Ectodermal cell (in vitro differentiated cells): ENCODE data around the gene RNASE12.

Source experiments
- H3K27ac ChIP-seq: 2 replicates; pipeline ENCODE4 v1.7.0; 2013; ENCODE audit warnings: mild to moderate bottlenecking, low read depth, low read length; ENCODE audit not compliant: insufficient read depth, poor library complexity, severe bottlenecking
- H3K27me3 ChIP-seq: 2 replicates; pipeline ENCODE4 v1.7.0; 2013; ENCODE audit warnings: mild to moderate bottlenecking, low read length; ENCODE audit not compliant: insufficient read depth, control insufficient read depth, poor library complexity, severe bottlenecking
- H3K36me3 ChIP-seq: one replicate; pipeline ENCODE4 v1.7.0; 2013; ENCODE audit warnings: low read length; ENCODE audit not compliant: control insufficient read depth, insufficient read depth
- H3K4me1 ChIP-seq: one replicate; pipeline ENCODE4 v1.7.0; 2013; ENCODE audit warnings: low read length; ENCODE audit not compliant: control insufficient read depth, insufficient read depth
- H3K4me3 ChIP-seq: 2 replicates; pipeline ENCODE4 v1.7.0; 2013; ENCODE audit warnings: low read depth, low read length, control low read depth; ENCODE audit not compliant: insufficient read depth
- H3K9me3 ChIP-seq: 2 replicates; pipeline ENCODE4 v1.7.0; 2013; ENCODE audit warnings: mild to moderate bottlenecking, low read length, moderate library complexity; ENCODE audit not compliant: control insufficient read depth
- WGBS, 2 experiments: methylation state at CpG; one replicate each; pipeline ENCODE4 v1.1.7; 2013; ENCODE audit warnings: missing lambda C conversion rate in 2 of 2; 5-methylcytosine and 5-hydroxymethylcytosine counted together

RNASE12 gene

DNA sequence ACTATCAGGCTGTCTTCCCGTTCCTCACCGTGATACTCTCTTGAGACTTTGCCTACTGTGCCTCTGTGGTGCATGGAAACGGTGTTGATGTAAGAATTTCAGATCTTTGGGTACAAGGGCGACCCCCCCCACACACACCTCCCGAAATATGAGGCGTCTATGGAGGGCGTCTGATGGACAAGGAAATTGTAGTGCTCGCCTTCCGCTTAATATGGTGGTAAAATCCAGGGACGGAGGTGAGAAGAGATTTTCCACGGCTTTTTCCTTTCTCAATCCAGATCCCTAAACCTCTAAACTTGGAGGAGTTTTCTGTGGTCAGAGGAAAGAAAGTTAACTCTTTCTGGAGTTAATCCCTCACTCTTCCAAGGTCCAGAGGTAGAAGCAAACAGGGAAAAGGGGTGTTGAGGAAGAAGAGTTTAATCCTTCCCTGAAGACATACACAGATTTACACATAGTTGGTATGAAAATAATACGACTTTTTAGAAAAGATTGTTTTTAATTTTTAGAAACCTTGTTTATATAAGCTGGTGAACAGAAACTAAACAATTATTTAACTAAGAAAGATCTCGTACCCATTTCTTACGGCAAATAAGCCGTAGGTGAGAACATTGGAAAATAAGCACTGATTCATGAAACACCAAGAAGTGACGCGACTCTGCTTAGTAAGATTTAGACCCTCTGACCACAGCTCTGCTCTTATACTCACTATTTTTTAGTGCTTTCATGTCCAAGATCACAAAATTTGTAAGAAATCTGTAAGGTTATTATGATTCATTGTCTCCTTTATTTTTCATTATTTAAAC is 23.1 kb upstream of the RNASE12 start:
- Histone ChIP-seq H3K4me1 (no peaks in the 10 kb centered on the region), H3K4me3 (peak overlapping the region; percentile 80), H3K27me3 (no peaks in the 10 kb centered on the region), H3K27ac (peak overlapping the region; percentile 26), H3K9me3 (no peaks in the 10 kb centered on the region), H3K36me3 (no peaks in the 10 kb centered on the region)
- 27 to 29% methylated on average over 13 to 17 of the region's 17 CpGs for WGBS, 2 experiments

DNA sequence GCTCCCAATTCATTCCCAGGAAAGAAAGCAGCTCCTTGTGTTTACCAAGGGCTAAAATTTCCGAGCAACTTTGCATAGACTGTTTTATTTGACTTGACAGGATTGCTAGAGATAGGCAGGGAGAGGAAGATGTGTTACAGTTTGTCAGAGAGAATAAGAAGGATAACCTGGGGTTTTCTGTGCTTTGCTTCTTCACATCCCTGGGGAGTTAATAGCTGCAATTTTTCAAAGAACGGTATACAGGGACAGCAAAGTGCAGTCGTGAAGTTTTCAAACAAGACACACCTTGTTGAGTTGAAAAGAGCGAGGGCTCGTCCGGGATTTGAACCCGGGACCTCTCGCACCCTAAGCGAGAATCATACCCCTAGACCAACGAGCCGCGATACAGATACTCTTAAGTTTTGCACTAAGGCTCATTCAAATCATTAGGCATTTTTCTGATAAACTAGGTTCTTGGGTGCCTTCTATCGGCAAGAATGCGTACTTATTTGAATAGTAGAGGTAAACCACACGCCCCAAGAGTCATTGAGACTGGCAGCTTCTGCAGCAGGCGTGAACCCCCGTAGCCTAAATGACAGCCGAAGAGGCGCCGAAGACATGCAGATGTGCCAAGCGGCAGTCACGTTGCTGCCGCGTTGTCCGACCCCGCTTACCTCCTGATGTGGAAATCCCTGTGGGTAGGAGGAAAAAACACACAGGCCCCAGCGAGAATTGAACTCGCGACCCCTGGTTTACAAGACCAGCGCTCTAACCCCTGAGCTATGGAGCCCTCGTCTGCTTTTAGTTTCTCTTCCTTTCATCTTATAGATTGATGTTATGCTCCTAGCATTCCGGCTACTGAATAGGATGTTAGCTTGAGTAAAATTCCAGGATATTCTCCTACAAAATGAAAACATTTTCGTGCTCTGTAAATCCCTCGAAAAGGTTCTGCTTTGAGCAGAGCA is 22.2 kb upstream of the RNASE12 start:
- H3K36me3 ChIP-seq = no peaks in the 10 kb centered on the region

DNA sequence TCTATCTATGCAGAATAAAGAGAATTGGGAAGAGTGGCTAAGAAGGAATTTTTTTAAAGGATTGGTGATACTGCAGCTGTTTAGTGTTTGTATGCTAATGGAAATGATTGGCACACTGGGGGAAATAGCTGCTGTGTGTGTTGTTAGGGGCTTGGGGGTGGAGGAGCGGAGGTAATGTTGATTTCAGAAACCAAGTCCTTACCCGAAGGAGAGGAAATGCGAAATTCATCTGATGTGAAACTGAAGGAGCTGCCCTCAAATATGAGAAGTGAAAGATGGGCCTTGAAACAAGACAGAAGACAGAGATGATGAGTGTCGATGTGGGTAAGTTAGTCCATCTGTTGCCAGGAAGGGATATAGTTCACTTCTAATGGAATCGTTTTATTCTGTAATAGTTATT is 21.2 kb upstream of the RNASE12 start:
- H3K4me1 ChIP-seq = no peaks in the 10 kb centered on the region
- H3K27me3 ChIP-seq = no peaks in the 10 kb centered on the region
- WGBS, 2 experiments = 88% methylated on average over 5 of the region's 5 CpGs
- no peak overlapping the region for H3K4me3 ChIP-seq
- no peak overlapping the region for H3K27ac ChIP-seq
- no peaks in the 10 kb centered on the region for H3K9me3 ChIP-seq
- no peaks in the 10 kb centered on the region for H3K36me3 ChIP-seq

More for the DNA sequence above, 22.2 kb upstream of the RNASE12 start:
- Histone ChIP-seq H3K27ac (no peak overlapping the region), H3K4me1 (no peaks in the 10 kb centered on the region), H3K4me3 (peak overlapping the region; percentile 80), H3K27me3 (no peaks in the 10 kb centered on the region), H3K9me3 (no peaks in the 10 kb centered on the region)
- WGBS, 2 experiments = 1 to 2% methylated on average over 34 of the region's 34 CpGs

DNA sequence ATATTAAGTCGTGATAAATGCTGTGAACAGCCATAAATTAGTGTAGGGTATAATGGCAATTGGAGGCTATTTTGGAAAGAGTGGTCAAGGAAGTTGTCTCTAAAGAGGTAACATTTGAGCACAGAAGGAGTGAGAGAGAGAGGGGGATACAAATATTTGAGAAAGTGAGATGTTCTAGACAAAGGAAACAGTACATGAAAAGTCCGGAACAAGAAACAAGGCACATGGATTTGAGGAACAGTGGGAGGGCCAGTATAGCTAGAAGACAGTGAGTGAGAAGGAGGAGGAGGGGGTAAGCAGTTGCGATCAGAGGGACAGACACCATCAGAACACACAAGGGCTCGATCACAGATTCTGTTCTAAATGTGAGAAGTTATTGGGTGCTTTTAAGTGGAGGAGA is 20.1 kb upstream of the RNASE12 start:
- Histone ChIP-seq H3K36me3 (no peaks in the 10 kb centered on the region), H3K27ac (no peak overlapping the region), H3K4me1 (no peaks in the 10 kb centered on the region), H3K4me3 (no peak overlapping the region), H3K9me3 (no peaks in the 10 kb centered on the region), H3K27me3 (no peaks in the 10 kb centered on the region)
- 84 to 86% methylated on average over 4 of the region's 4 CpGs for WGBS, 2 experiments

DNA sequence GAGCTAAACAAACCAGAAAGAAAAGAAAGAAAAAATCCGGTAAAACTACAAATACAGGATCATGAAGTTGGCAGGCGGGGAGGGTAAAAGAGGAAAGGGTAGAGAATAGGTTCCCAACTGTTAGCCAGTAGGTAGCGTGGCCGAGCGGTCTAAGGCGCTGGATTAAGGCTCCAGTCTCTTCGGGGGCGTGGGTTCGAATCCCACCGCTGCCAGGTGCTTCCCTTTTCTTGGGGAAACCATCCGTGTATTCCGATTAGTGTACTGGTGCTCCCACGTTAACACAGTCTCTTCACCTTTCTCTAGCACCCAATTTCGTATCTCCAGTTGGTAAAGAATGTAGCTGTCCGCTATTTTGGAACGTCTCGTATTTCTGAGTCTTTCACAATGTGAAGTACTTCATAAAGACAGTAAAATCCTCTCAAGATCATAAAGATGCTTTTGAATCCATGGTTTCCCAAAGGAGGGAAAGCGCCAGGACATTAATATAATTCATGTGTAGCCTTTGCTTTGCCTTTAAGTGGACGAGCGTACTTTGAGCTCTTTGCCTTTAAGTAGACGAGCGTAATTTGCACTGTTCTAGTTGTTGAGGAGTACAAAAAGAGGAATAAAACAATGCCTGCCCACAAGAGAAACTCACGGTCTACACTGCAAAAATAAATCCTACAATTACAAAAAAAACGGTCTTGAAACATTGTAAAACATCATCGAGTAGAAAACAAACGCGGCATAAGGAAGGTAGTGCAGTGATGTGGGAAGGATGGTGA is 19.0 kb upstream of the RNASE12 start:
- no peaks in the 10 kb centered on the region for H3K36me3 ChIP-seq
- H3K4me1 ChIP-seq = no peaks in the 10 kb centered on the region
- H3K9me3 ChIP-seq = no peaks in the 10 kb centered on the region
- H3K4me3 ChIP-seq = peak overlapping the region; percentile 86
- WGBS, 2 experiments = 22 to 27% methylated on average over 26 of the region's 27 CpGs
- no peak overlapping the region for H3K27ac ChIP-seq
- no peaks in the 10 kb centered on the region for H3K27me3 ChIP-seq

DNA sequence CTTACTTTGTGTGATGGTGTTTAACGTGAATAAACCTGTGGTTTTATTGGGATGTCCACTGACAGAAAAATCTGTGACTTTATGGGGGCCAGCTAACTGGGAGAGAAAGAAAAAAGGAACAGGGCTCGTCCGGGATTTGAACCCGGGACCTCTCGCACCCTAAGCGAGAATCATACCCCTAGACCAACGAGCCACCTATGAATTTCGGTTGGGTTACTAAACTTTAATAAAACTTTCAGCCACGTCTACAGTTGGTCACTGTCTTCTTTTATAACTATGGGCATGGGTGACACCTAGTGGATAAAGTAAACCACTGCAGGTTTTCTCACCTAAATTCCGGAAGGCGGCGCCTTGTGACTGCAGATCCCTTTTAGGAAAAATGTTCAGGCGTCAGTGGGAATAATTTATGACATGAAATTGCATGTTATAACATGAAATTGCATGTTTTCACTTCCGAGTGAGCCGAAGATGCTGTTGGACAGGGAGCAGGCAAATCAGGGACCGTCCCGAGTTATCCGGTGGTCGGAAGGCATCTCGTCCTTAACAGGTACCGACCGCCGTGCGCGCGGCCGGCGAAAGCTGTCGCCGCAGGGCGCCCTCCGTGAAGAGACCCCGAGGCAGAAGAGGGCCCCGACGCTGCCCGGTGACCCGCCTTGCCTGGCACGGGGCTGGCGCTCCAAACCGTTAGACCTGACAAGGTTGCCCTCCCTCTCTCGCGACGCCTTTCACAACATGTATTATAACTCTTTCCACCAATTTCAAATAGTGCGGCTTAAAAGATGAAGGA is 18.2 kb upstream of the RNASE12 start:
- Histone ChIP-seq H3K36me3 (no peaks in the 10 kb centered on the region), H3K9me3 (no peaks in the 10 kb centered on the region), H3K4me3 (peak overlapping the region; percentile 86), H3K27me3 (no peaks in the 10 kb centered on the region), H3K4me1 (no peaks in the 10 kb centered on the region), H3K27ac (no peak overlapping the region)
- WGBS, 2 experiments = 1% methylated on average over 40 to 44 of the region's 44 CpGs

DNA sequence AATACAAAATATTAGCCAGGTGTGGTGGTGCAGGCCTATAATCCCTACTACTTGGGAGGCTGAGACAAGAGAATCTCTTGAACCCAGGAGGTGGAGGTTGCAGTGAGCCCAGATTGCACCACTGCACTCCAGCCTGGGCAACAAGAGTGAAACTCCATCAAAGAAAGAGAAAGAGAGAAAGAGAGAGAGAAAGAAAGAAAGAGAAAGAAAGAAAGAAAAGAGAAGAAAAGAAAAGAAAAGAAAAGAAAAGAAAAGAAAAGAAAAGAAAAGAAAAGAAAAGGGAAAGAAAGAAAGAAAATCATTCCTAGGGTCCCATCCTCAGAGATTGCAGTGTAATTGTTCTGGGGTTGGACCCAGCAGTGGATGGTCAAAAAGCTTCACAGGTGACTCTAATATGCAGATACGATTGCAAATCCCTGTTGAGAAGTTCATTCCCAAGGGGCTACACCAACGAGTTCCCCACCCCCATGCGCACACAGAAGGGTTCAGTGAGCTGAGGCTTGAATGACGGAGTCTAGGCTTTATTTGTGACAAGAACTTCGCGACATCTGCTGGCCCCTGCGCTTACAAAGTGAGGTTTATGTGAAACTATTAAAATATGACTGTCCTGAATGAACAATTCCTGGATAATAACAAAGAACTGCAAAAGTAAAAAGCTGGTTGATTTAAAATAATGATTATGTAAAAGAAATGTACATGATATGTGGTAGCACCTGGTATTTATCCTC is 17.4 kb upstream of the RNASE12 start:
- no peaks in the 10 kb centered on the region for H3K4me1 ChIP-seq
- H3K36me3 ChIP-seq = no peaks in the 10 kb centered on the region
- peak overlapping the region; percentile 86 for H3K4me3 ChIP-seq
- 79 to 83% methylated on average over 7 of the region's 7 CpGs for WGBS, 2 experiments
- H3K27ac ChIP-seq = no peak overlapping the region
- H3K27me3 ChIP-seq = no peaks in the 10 kb centered on the region
- no peaks in the 10 kb centered on the region for H3K9me3 ChIP-seq

DNA sequence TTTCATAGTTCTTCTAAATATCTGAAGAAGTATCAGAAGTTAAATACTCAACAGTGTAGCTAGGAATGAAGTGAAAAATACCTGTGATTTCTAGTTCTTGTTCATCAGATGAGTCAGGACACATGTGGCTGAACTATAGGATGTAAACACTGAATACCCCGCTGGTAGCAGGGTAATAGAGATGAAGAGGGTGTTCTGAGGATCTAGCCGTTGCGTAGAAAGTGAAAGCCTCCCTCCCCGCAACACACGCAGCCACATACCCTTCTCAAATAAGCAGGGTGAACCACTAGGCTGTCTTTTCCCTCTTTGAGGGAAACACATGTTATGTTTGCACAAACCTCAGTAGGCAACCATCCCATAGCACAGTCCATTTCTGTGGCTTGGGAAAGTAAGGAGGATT is 16.4 kb upstream of the RNASE12 start:
- 79 to 90% methylated on average over 5 of the region's 5 CpGs for WGBS, 2 experiments
- Histone ChIP-seq H3K4me1 (no peaks in the 10 kb centered on the region), H3K4me3 (no peak overlapping the region), H3K9me3 (no peaks in the 10 kb centered on the region), H3K36me3 (no peaks in the 10 kb centered on the region), H3K27me3 (no peaks in the 10 kb centered on the region), H3K27ac (no peak overlapping the region)

DNA sequence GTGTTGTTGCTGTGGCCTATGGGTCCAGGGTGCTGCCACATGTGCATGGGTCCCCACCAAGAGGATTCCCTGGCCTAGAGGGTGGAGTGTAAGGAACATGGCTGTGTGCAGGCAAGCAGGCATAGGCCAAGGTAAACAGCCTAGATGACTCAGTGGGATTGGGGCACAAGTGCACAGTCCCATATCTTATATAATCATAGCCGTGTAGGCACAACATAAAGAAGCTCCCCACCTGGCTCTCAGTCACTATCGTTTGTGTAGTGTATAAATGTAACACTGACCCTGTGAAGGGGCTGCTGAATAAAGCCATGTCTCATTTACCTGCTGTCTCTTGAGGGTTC is 15.7 kb upstream of the RNASE12 start:
- WGBS, 2 experiments = 96 to 100% methylated on average over 2 of the region's 2 CpGs
- no peaks in the 10 kb centered on the region for H3K4me1 ChIP-seq
- H3K36me3 ChIP-seq = no peaks in the 10 kb centered on the region
- no peak overlapping the region for H3K4me3 ChIP-seq
- H3K9me3 ChIP-seq = no peaks in the 10 kb centered on the region
- no peaks in the 10 kb centered on the region for H3K27me3 ChIP-seq
- H3K27ac ChIP-seq = no peak overlapping the region
